Activated T-helper 17 cell treated with anti-CD3 and anti-CD28 coated beads, Interleukin-2, amount 50 U/mL, for 72 hours (primary cell): ENCODE measurements around the gene HMCN1. TPM values are rescaled to one million over a fixed set of nuclear protein-coding genes. Genes with fewer than 3 reads are reported as not detected.
"Not testable (repeated sequence)": the region's sequence is repeated elsewhere in the genome, so short reads cannot be mapped to it uniquely, and the experiment has no call there.

Experiments used
- ATAC-seq: fragments of 150-1000 bp; cut with Tn5 transposase; replicated peaks from 2 replicates; pipeline ENCODE4 v1.10.0; 2021; ENCODE audit warnings: mild to moderate bottlenecking, moderate library complexity
- H3K27ac Mint-ChIP-seq: one replicate; pipeline ENCODE4 v1.8.0; 2022; ENCODE audit warnings: mixed read lengths
- H3K27me3 Mint-ChIP-seq: one replicate; pipeline ENCODE4 v1.8.0; 2022; ENCODE audit warnings: mixed read lengths
- H3K36me3 Mint-ChIP-seq: one replicate; pipeline ENCODE4 v1.8.0; 2022; ENCODE audit warnings: low read depth, mild to moderate bottlenecking, mixed read lengths
- H3K4me1 Mint-ChIP-seq: one replicate; pipeline ENCODE4 v1.8.0; 2022; ENCODE audit warnings: mixed read lengths
- H3K4me3 Mint-ChIP-seq: one replicate; pipeline ENCODE4 v1.8.0; 2022; ENCODE audit warnings: mild to moderate bottlenecking, mixed read lengths
- H3K9me3 Mint-ChIP-seq: one replicate; pipeline ENCODE4 v1.8.0; 2022; ENCODE audit warnings: mixed read lengths
- total RNA-seq, 2 donors: library from RNA; stranded (reverse); gene quantifications; one replicate each; pipeline ENCODE4 v1.2.3, GENCODE V29; 2022

Gene HMCN1
- total RNA-seq, 2 donors from 2014 or later = 0.06 to 1.2 TPM

DNA sequence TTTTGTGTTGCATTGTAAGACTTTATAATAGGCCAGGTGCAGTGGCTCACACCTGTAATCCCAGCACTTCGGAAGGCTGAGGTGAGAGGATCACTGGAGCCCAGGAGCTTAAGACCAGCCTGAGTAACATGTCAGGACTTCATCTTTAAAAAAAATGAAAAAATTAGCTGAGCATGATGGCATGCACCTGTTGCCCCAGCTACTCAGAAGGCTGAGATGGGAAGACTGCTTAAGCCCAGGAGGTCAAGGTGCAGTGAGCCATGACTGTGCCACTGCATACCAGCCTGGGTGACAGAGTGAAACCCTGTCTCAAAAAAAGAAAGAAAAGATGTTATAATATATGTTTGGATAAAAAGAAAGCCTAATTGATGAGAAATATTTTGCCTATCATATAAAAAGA lies 34.9 kb downstream of the HMCN1 start:
- Mint-ChIP-seq H3K4me3 (no peak overlapping the region), H3K4me1 (no peaks in the 10 kb centered on the region), H3K36me3 (no peaks in the 10 kb centered on the region), H3K27ac (no peak overlapping the region), H3K27me3 (peaks cover under 1% of the 10 kb centered on the region), H3K9me3 (no peaks in the 10 kb centered on the region)
- no peak for ATAC-seq

DNA sequence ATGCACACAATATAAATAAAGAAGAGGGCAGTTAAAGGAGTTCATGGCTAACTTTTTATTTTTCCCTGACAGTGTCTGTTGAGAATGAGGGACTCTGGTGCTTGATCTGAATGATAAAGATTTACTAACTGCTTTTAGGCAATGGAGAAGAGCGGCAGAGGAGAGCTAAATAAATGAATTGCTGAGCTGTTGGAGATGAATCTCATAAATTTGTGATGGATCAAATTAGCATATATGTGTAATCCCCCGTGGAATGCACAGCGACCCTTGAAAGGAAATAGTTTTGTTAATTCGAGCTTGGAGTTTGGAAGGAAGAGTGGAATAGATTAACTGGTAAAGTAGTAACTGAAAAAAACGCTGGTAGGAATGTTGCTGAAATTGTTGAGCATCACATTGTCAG lies 40.2 kb downstream of the HMCN1 start:
- Mint-ChIP-seq H3K9me3 (no peaks in the 10 kb centered on the region), H3K4me1 (no peaks in the 10 kb centered on the region), H3K36me3 (no peaks in the 10 kb centered on the region), H3K27me3 (peaks cover 9% of the 10 kb centered on the region), H3K4me3 (no peak overlapping the region), H3K27ac (no peak overlapping the region)
- no peak for ATAC-seq

GRCh38 chr1:185775501-185775900 lies 41.3 kb downstream of the HMCN1 start:
- peaks cover 9% of the 10 kb centered on the region for H3K27me3 Mint-ChIP-seq
- no peak overlapping the region for H3K4me3 Mint-ChIP-seq
- no peak for ATAC-seq
- H3K9me3 Mint-ChIP-seq = no peaks in the 10 kb centered on the region
- no peak overlapping the region for H3K27ac Mint-ChIP-seq
- no peaks in the 10 kb centered on the region for H3K36me3 Mint-ChIP-seq
- H3K4me1 Mint-ChIP-seq = no peaks in the 10 kb centered on the region

GRCh38 chr1:185776522-185776921 lies 42.3 kb downstream of the HMCN1 start:
- Mint-ChIP-seq H3K4me3 (no peak overlapping the region), H3K36me3 (no peaks in the 10 kb centered on the region), H3K4me1 (no peaks in the 10 kb centered on the region), H3K27me3 (peaks cover 14% of the 10 kb centered on the region), H3K27ac (no peak overlapping the region), H3K9me3 (peaks cover 6% of the 10 kb centered on the region)
- no peak for ATAC-seq

DNA sequence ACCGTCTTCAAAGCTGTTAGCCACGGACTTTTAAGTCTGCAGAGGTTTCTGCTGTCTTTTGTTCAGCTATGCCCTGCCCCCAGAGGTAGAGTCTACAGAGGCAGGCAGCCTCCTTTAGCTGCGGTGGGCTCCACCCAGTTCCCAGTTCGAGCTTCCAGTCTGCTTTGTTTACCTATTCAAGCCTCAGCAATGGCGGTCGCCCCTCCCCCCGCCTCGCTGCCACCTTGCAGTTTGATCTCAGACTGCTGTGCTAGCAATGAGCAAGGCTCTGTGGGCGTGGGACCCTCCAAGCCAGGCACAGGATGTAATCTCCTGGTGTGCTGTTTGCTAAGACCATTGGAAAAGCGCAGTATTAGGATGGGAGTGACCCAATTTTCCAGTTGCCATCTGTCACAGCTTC lies 49.7 kb downstream of the HMCN1 start:
- not testable (repeated sequence) for H3K4me3 Mint-ChIP-seq, H3K9me3 Mint-ChIP-seq, H3K27ac Mint-ChIP-seq, H3K36me3 Mint-ChIP-seq, ATAC-seq, H3K4me1 Mint-ChIP-seq
- peaks cover 26% of the 10 kb centered on the region for H3K27me3 Mint-ChIP-seq

DNA sequence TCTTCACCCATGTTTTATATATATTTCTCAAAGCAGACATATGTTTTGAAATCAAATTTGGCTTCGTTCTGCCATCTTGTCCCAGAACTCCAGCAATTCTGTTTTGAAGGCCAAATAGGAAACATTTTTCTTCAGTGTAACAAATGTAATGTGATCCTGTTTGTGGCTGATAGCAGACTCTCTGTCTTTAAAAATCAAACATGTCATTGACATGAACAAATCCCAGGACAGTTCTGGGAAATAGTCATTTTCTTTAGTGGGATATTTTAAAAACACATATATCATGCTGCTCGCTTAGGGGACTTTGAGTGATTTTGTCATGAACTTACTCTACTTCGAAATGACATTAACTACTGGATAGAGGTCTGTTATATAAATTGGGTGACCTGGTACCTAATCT lies 51.4 kb downstream of the HMCN1 start:
- peaks cover 10% of the 10 kb centered on the region for H3K9me3 Mint-ChIP-seq
- H3K4me1 Mint-ChIP-seq = no peaks in the 10 kb centered on the region
- no peak overlapping the region for H3K4me3 Mint-ChIP-seq
- H3K27me3 Mint-ChIP-seq = peaks cover 26% of the 10 kb centered on the region
- H3K36me3 Mint-ChIP-seq = no peaks in the 10 kb centered on the region
- ATAC-seq = no peak
- no peak overlapping the region for H3K27ac Mint-ChIP-seq

DNA sequence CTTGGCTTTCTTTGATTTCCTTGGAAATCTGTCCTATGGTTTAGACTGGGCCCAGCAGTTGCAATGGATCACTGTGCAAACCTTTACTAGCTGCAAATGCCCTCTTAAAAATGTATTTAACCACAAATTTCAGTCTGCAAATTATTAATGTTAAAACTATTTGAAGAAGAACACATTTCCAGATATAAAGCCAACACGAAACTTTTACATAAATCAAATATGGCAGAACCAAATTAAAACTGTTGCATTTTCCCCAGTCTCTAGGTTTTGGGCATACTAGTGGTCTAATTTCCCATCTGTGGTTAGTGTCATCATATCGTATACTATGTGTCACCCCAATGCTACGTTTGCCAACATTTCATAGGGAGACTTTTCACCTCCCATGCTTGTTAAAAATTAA lies 52.3 kb downstream of the HMCN1 start:
- no peak for ATAC-seq
- no peaks in the 10 kb centered on the region for H3K4me1 Mint-ChIP-seq
- peaks cover 21% of the 10 kb centered on the region for H3K27me3 Mint-ChIP-seq
- peaks cover 4% of the 10 kb centered on the region for H3K9me3 Mint-ChIP-seq
- no peaks in the 10 kb centered on the region for H3K36me3 Mint-ChIP-seq
- no peak overlapping the region for H3K4me3 Mint-ChIP-seq
- H3K27ac Mint-ChIP-seq = no peak overlapping the region

GRCh38 chr1:185787238-185787637 lies 53.0 kb downstream of the HMCN1 start:
- Mint-ChIP-seq H3K9me3 (peaks cover 1% of the 10 kb centered on the region), H3K4me3 (no peak overlapping the region), H3K4me1 (no peaks in the 10 kb centered on the region), H3K27me3 (peaks cover 16% of the 10 kb centered on the region), H3K36me3 (no peaks in the 10 kb centered on the region), H3K27ac (no peak overlapping the region)
- ATAC-seq = no peak

DNA sequence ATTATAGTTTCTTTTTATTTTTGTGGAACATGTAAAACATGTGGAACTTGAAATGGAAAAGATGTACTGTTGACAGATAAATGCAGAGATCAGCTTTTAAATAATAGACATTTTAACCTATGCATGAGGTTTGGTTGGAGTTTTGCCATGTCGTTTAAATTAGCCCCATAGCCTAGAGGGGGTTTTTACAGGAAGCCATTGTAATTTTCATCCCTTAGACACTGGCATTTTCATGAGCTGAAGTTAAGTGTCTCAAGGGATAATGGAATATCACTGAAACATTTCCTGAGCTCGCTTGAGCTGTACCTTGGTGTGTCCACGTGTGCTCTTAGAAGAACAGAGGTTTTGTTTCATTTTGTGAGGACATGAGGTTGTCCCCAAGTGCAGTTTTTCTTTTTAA lies 54.2 kb downstream of the HMCN1 start:
- Mint-ChIP-seq H3K36me3 (no peaks in the 10 kb centered on the region), H3K27me3 (peaks cover 12% of the 10 kb centered on the region), H3K4me3 (no peak overlapping the region), H3K27ac (no peak overlapping the region), H3K4me1 (no peaks in the 10 kb centered on the region), H3K9me3 (no peaks in the 10 kb centered on the region)
- ATAC-seq = no peak

- H3K9me3 Mint-ChIP-seq = no peaks in the 10 kb centered on the region
- H3K36me3 Mint-ChIP-seq = no peaks in the 10 kb centered on the region
- ATAC-seq = no peak
- H3K4me3 Mint-ChIP-seq = no peak overlapping the region
- peaks cover 12% of the 10 kb centered on the region for H3K27me3 Mint-ChIP-seq
- no peak overlapping the region for H3K27ac Mint-ChIP-seq
- no peaks in the 10 kb centered on the region for H3K4me1 Mint-ChIP-seq
Measured at GRCh38 chr1:185789501-185790193, 55.5 kb downstream of the HMCN1 start.

GRCh38 chr1:185790194-185790735 lies 56.1 kb downstream of the HMCN1 start:
- Mint-ChIP-seq H3K27me3 (peaks cover 10% of the 10 kb centered on the region), H3K4me1 (no peaks in the 10 kb centered on the region), H3K36me3 (no peaks in the 10 kb centered on the region), H3K9me3 (no peaks in the 10 kb centered on the region), H3K4me3 (no peak overlapping the region), H3K27ac (no peak overlapping the region)
- ATAC-seq = no peak

GRCh38 chr1:185792040-185792439 lies 57.8 kb downstream of the HMCN1 start:
- Mint-ChIP-seq H3K4me3 (no peak overlapping the region), H3K27me3 (peaks cover 7% of the 10 kb centered on the region), H3K4me1 (no peaks in the 10 kb centered on the region), H3K27ac (no peak overlapping the region), H3K36me3 (no peaks in the 10 kb centered on the region), H3K9me3 (no peaks in the 10 kb centered on the region)
- ATAC-seq = no peak

GRCh38 chr1:185794495-185794894 lies 60.3 kb downstream of the HMCN1 start:
- H3K27me3 Mint-ChIP-seq, H3K27ac Mint-ChIP-seq, H3K4me1 Mint-ChIP-seq, H3K4me3 Mint-ChIP-seq, ATAC-seq, H3K36me3 Mint-ChIP-seq, H3K9me3 Mint-ChIP-seq: not testable (repeated sequence)

GRCh38 chr1:185795181-185795580 lies 61.0 kb downstream of the HMCN1 start:
- H3K4me3 Mint-ChIP-seq = no peak overlapping the region
- H3K27me3 Mint-ChIP-seq = peaks cover 8% of the 10 kb centered on the region
- ATAC-seq = no peak
- H3K4me1 Mint-ChIP-seq = no peaks in the 10 kb centered on the region
- no peaks in the 10 kb centered on the region for H3K36me3 Mint-ChIP-seq
- H3K27ac Mint-ChIP-seq = no peak overlapping the region
- H3K9me3 Mint-ChIP-seq = peaks cover 2% of the 10 kb centered on the region

DNA sequence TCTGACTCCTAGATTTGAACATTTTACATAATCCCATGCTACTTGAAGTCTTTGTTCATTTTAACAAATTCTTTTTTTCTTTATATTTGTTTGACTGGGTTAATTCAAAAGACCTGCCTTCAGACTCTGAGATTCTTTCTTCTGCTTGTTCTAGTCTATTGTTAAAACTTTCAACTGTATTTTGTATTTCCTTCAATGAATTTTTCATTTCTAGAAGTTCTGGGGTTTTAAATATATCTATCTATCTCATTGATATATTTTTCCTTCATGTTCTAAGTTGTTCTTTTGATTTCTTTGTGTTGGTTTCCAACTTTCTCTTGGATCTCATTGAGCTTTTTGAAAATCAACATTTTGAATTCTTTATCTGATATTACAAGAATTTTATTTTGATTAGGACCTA lies 64.3 kb downstream of the HMCN1 start:
- H3K27me3 Mint-ChIP-seq = peaks cover 7% of the 10 kb centered on the region
- no peak overlapping the region for H3K4me3 Mint-ChIP-seq
- no peak overlapping the region for H3K27ac Mint-ChIP-seq
- no peak for ATAC-seq
- H3K4me1 Mint-ChIP-seq = no peaks in the 10 kb centered on the region
- H3K9me3 Mint-ChIP-seq = peaks cover 3% of the 10 kb centered on the region
- no peaks in the 10 kb centered on the region for H3K36me3 Mint-ChIP-seq

- Mint-ChIP-seq H3K4me3 (no peak overlapping the region), H3K27ac (no peak overlapping the region), H3K9me3 (peaks cover 3% of the 10 kb centered on the region), H3K4me1 (no peaks in the 10 kb centered on the region), H3K36me3 (no peaks in the 10 kb centered on the region), H3K27me3 (peaks cover 7% of the 10 kb centered on the region)
- no peak for ATAC-seq
Measured at GRCh38 chr1:185803241-185803640, 69.0 kb downstream of the HMCN1 start.
